UCSD-AML1 (cell line): Measurements from ENCODE around the gene CRTC3.
"Not testable (repeated sequence)": the region's sequence is repeated elsewhere in the genome, so short reads cannot be mapped to it uniquely, and the experiment has no call there.

Source experiments
- DNase-seq: peaks from one replicate; lab custom pipeline; 2025; ENCODE audit not compliant: unreplicated experiment; lab: John Stamatoyannopoulos, UW

CRTC3 gene

GRCh38 chr15:90670631-90671030 lies 140.9 kb downstream of the CRTC3 start:
- not testable (repeated sequence) for DNase-seq

- DNase-seq = no peak
Observed at GRCh38 chr15:90671216-90671615, 141.5 kb downstream of the CRTC3 start.

- DNase-seq = not testable (repeated sequence)
Observed at GRCh38 chr15:90673357-90673756, 143.6 kb downstream of the CRTC3 start.

- no peak for DNase-seq
Observed at GRCh38 chr15:90674476-90674875, 144.8 kb downstream of the CRTC3 start.

- DNase-seq = no peak
Observed at GRCh38 chr15:90675464-90675863, 145.7 kb downstream of the CRTC3 start.

GRCh38 chr15:90677807-90678790 lies 148.4 kb downstream of the CRTC3 start:
- no peak for DNase-seq

GRCh38 chr15:90679959-90680358 lies 150.2 kb downstream of the CRTC3 start:
- DNase-seq = no peak

GRCh38 chr15:90680371-90680935 lies 150.7 kb downstream of the CRTC3 start:
- no peak for DNase-seq

GRCh38 chr15:90681056-90681455 lies 151.3 kb downstream of the CRTC3 start:
- DNase-seq = no peak

GRCh38 chr15:90681480-90681879 lies 151.8 kb downstream of the CRTC3 start:
- DNase-seq = no peak

- no peak for DNase-seq
Observed at GRCh38 chr15:90683371-90683770, 153.6 kb downstream of the CRTC3 start.

GRCh38 chr15:90683876-90684275 lies 154.2 kb downstream of the CRTC3 start:
- no peak for DNase-seq

- DNase-seq = no peak
Observed at GRCh38 chr15:90684281-90684680, 154.6 kb downstream of the CRTC3 start.

- no peak for DNase-seq
Observed at GRCh38 chr15:90685591-90686434, 156.1 kb downstream of the CRTC3 start.

- DNase-seq = no peak
Observed at GRCh38 chr15:90686435-90687218, 156.9 kb downstream of the CRTC3 start.

GRCh38 chr15:90689326-90689961 lies 159.7 kb downstream of the CRTC3 start:
- not testable (repeated sequence) for DNase-seq

- no peak for DNase-seq
Observed at GRCh38 chr15:90690585-90690984, 160.9 kb downstream of the CRTC3 start.

GRCh38 chr15:90691369-90691768 lies 161.6 kb downstream of the CRTC3 start:
- DNase-seq = no peak

GRCh38 chr15:90691982-90692773 lies 162.5 kb downstream of the CRTC3 start:
- no peak for DNase-seq
